SK-N-SH (cell line): Measurements from ENCODE around the gene TTN. TPM values are rescaled to one million over a fixed set of nuclear protein-coding genes. Genes with fewer than 3 reads are reported as not detected.

ENCODE experiments used
- CTCF ChIA-PET: fragments of 300-600, 350-600 bp; formaldehyde crosslinking; extraction: SDS; loops from one replicate; lab custom pipeline; 2021; lab: Yijun Ruan, JAX
- POLR2A ChIA-PET: fragments of 350-600 bp; sonication (Branson Sonifier 250); formaldehyde crosslinking; extraction: SDS; loops from one replicate; lab custom pipeline; 2020; ENCODE audit warnings: antibody characterized with exemption, inconsistent platforms; lab: Yijun Ruan, JAX
- DNase-seq: peaks from one replicate; pipeline ENCODE4 v3.0.0; 2012
- H2AFZ ChIP-seq: fragments of 200-600 bp; sonication (generic); 2 replicates; pipeline ENCODE4 v1.8.1; 2016; ENCODE audit warnings: antibody characterized with exemption, mild to moderate bottlenecking, low read depth
- H3F3A ChIP-seq: fragments of 200-600 bp; sonication (generic); replicated peaks from 2 replicates; pipeline ENCODE3; 2016; ENCODE audit warnings: antibody characterized with exemption, mild to moderate bottlenecking; ENCODE audit not compliant: insufficient read depth
- H3K27ac ChIP-seq, 2 experiments: fragments of 200-500 bp in 1 of 2; fragments of 200-600 bp in 1 of 2; sonication (Bioruptor generic) in 1 of 2; sonication (generic), shearing (Covaris generic) in 1 of 2; 2 replicates each; pipeline versions ENCODE4 v1.5.1 to v1.6.1; 2014 to 2016; ENCODE audit warnings: low read depth in 2 of 2, inconsistent platforms in 1 of 2, low read length in 1 of 2, mild to moderate bottlenecking in 1 of 2, mixed read lengths in 1 of 2
- H3K27me3 ChIP-seq: fragments of 200-600 bp; sonication (generic), shearing (Covaris generic); 2 replicates; pipeline ENCODE4 v1.6.1; 2016; ENCODE audit warnings: mixed run types; ENCODE audit not compliant: insufficient read depth
- H3K36me3 ChIP-seq, 2 experiments: fragments of 200-500 bp in 1 of 2; fragments of 200-600 bp in 1 of 2; sonication (Bioruptor generic) in 1 of 2; sonication (generic) in 1 of 2; replicated peaks in 1 of 2; 2 replicates each; pipeline versions ENCODE3 to v1.5.1; 2014 to 2016; ENCODE audit warnings: low read length in 1 of 2, mild to moderate bottlenecking in 1 of 2; ENCODE audit not compliant: insufficient read depth in 2 of 2, control insufficient read depth in 1 of 2
- H3K4me1 ChIP-seq, 2 experiments: fragments of 200-500 bp in 1 of 2; fragments of 200-600 bp in 1 of 2; sonication (Bioruptor generic) in 1 of 2; sonication (generic), shearing (Covaris generic) in 1 of 2; 2 replicates each; pipeline versions ENCODE4 v1.5.1 to v1.6.1; 2014 to 2016; ENCODE audit warnings: low read depth in 1 of 2, low read length in 1 of 2, mixed run types in 1 of 2; ENCODE audit not compliant: insufficient read depth in 2 of 2, control insufficient read depth in 1 of 2
- H3K4me2 ChIP-seq: fragments of 200-600 bp; sonication (generic), shearing (Covaris generic); 2 replicates; pipeline ENCODE4 v1.6.1; 2017; ENCODE audit warnings: mixed run types
- H3K4me3 ChIP-seq, 2 experiments: fragments of 200-500 bp in 1 of 2; fragments of 200-600 bp in 1 of 2; sonication (Bioruptor generic) in 1 of 2; sonication (generic), shearing (Covaris generic) in 1 of 2; 2 replicates each; pipeline versions ENCODE4 v1.5.1 to v1.8.1; 2014 to 2016; ENCODE audit warnings: low read depth in 2 of 2, inconsistent platforms in 1 of 2, low read length in 1 of 2, mild to moderate bottlenecking in 1 of 2, mixed read lengths in 1 of 2, moderate library complexity in 1 of 2
- H3K79me2 ChIP-seq: fragments of 200-600 bp; sonication (generic); 2 replicates; pipeline ENCODE4 v1.8.1; 2017; ENCODE audit warnings: mild to moderate bottlenecking; ENCODE audit not compliant: insufficient read depth
- H3K9ac ChIP-seq: fragments of 200-600 bp; sonication (generic); 2 replicates; pipeline ENCODE4 v1.6.1; 2017; ENCODE audit warnings: mixed run types
- H3K9me2 ChIP-seq: fragments of 200-600 bp; sonication (generic); 2 replicates; pipeline ENCODE4 v1.6.1; 2017; ENCODE audit warnings: mixed run types
- H3K9me3 ChIP-seq: fragments of 200-600 bp; sonication (generic); 2 replicates; pipeline ENCODE4 v1.6.1; 2017; ENCODE audit warnings: mixed run types, mild to moderate bottlenecking, moderate library complexity
- H4K20me1 ChIP-seq: fragments of 200-600 bp; sonication (generic); 2 replicates; pipeline ENCODE4 v1.6.1; 2017; ENCODE audit warnings: mild to moderate bottlenecking, mixed run types; ENCODE audit not compliant: insufficient read depth
- FOSL2 ChIP-seq: IDR thresholded peaks from 2 replicates; pipeline ENCODE4 v1.4.0; 2012; ENCODE audit warnings: low read depth, mild to moderate bottlenecking, moderate library complexity, borderline replicate concordance
- FOXJ3 ChIP-seq: sonication (generic); formaldehyde crosslinking; IDR thresholded peaks from 2 replicates; pipeline ENCODE4 v1.5.1; 2020; ENCODE audit warnings: mild to moderate bottlenecking, missing genetic modification reagents
- FOXM1 ChIP-seq: IDR thresholded peaks from 2 replicates; pipeline ENCODE4 v1.4.0; 2012; ENCODE audit warnings: low read depth, mild to moderate bottlenecking
- GABPA ChIP-seq: IDR thresholded peaks from 2 replicates; pipeline ENCODE4 v1.4.0; 2012; ENCODE audit warnings: low read depth, mild to moderate bottlenecking
- MEF2A ChIP-seq: IDR thresholded peaks from 2 replicates; pipeline ENCODE4 v1.4.0; 2012; ENCODE audit warnings: low read depth, borderline replicate concordance
- MXI1 ChIP-seq: IDR thresholded peaks from 2 replicates; pipeline ENCODE4 v1.6.1; 2012; ENCODE audit warnings: mild to moderate bottlenecking, low read depth, low read length, improper control_type of control experiment
- NRF1 ChIP-seq: IDR thresholded peaks from 2 replicates; pipeline ENCODE4 v1.6.1; 2012; ENCODE audit warnings: low read depth, mild to moderate bottlenecking, low read length
- POLR2AphosphoS5 ChIP-seq: IDR thresholded peaks from 2 replicates; pipeline ENCODE4 v1.6.1; 2012; ENCODE audit warnings: low read depth, low read length
- RAD21 ChIP-seq: IDR thresholded peaks from 2 replicates; pipeline ENCODE4 v1.6.1; 2012; ENCODE audit warnings: mild to moderate bottlenecking, low read length
- RXRA ChIP-seq: IDR thresholded peaks from 2 replicates; pipeline ENCODE4 v1.4.0; 2012; ENCODE audit warnings: low read depth, mild to moderate bottlenecking, borderline replicate concordance
- SIN3A ChIP-seq: IDR thresholded peaks from 2 replicates; pipeline ENCODE4 v1.6.1; 2012; ENCODE audit warnings: low read depth, mild to moderate bottlenecking, low read length, moderate library complexity, borderline replicate concordance
- SMC3 ChIP-seq: IDR thresholded peaks from 2 replicates; pipeline ENCODE4 v1.6.1; 2012; ENCODE audit warnings: low read depth, low read length, improper control_type of control experiment
- TCF12 ChIP-seq: IDR thresholded peaks from 2 replicates; pipeline ENCODE4 v1.4.0; 2012
- TEAD4 ChIP-seq: IDR thresholded peaks from 2 replicates; pipeline ENCODE4 v1.4.0; 2012; ENCODE audit warnings: mild to moderate bottlenecking, borderline replicate concordance; ENCODE audit not compliant: insufficient read depth
- ZBTB33 ChIP-seq: IDR thresholded peaks from 2 replicates; pipeline ENCODE4 v1.4.0; 2012; ENCODE audit warnings: low read depth, borderline replicate concordance
- WGBS: methylation state at CpG from one replicate; pipeline ENCODE4 v1.1.6; 2017; ENCODE audit warnings: low lambda C conversion rate; 5-methylcytosine and 5-hydroxymethylcytosine counted together
- polyA plus RNA-seq, 3 experiments: library from polyadenylated mRNA; depleted of rRNA; stranded (reverse); fragments of >200 nt; gene quantifications; 2 replicates each; pipeline ENCODE4 v1.2.3, GENCODE V29; 2012
- TF ChIP-seq, protein P1 (sequence below): fragments of 150-350 bp; IDR thresholded peaks from 2 replicates; pipeline ENCODE4 v1.6.1; 2017; ENCODE audit warnings: antibody characterized with exemption, low read length, low read depth, borderline replicate concordance
- TF ChIP-seq, protein P2 (sequence below): IDR thresholded peaks from 2 replicates; pipeline ENCODE4 v1.6.1; 2012; ENCODE audit warnings: mild to moderate bottlenecking, low read depth, low read length, moderate library complexity

TTN gene
- polyA plus RNA-seq, 1 of the 3 experiments (the other 2 are of a cell fraction) = 0.08 TPM

GRCh38 chr2:178530625-178531142 is 276.5 kb downstream of the TTN start:
- TF ChIP-seq TEAD4 = no peak
- TF ChIP-seq MXI1 = no peak
- TF ChIP-seq FOXM1 = no peak
- TF ChIP-seq NRF1 = no peak
- TF ChIP-seq, protein P1, sequence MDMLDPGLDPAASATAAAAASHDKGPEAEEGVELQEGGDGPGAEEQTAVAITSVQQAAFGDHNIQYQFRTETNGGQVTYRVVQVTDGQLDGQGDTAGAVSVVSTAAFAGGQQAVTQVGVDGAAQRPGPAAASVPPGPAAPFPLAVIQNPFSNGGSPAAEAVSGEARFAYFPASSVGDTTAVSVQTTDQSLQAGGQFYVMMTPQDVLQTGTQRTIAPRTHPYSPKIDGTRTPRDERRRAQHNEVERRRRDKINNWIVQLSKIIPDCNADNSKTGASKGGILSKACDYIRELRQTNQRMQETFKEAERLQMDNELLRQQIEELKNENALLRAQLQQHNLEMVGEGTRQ = no peak
- no peak for TF ChIP-seq SMC3
- no peak for TF ChIP-seq FOXJ3 (CRISPR knock-in tag)
- DNase-seq = no peak
- Histone ChIP-seq H3K4me2 (no peak overlapping the region), H3K9me3 (no peaks in the 10 kb centered on the region), H3K79me2 (peaks cover 73% of the 10 kb centered on the region), H3K27me3 (no peaks in the 10 kb centered on the region), H3K27ac (no peak overlapping the region), H3K9me2 (no peaks in the 10 kb centered on the region), H4K20me1 (no peaks in the 10 kb centered on the region), H3K9ac (no peak overlapping the region), H3K36me3 (peaks cover 10 to 40% of the 10 kb centered on the region in 2 experiments), H3F3A (no peaks in the 10 kb centered on the region), H3K4me3 (no peak overlapping the region), H2AFZ (no peak overlapping the region), H3K4me1 (no peaks in the 10 kb centered on the region)
- 92% methylated on average over 8 of the region's 8 CpGs for WGBS
- POLR2A ChIA-PET = no interaction called here
- CTCF ChIA-PET = no interaction called here

- WGBS = 84% methylated on average over 2 of the region's 2 CpGs
- Histone ChIP-seq H4K20me1 (no peaks in the 10 kb centered on the region), H3K4me2 (no peak overlapping the region), H3K9me3 (no peaks in the 10 kb centered on the region), H3K4me1 (no peaks in the 10 kb centered on the region), H3K27me3 (no peaks in the 10 kb centered on the region), H3F3A (no peaks in the 10 kb centered on the region), H3K27ac (no peak overlapping the region), H3K4me3 (no peak overlapping the region), H3K9ac (no peak overlapping the region), H3K36me3 (peaks cover 10 to 38% of the 10 kb centered on the region in 2 experiments), H2AFZ (no peak overlapping the region), H3K9me2 (no peaks in the 10 kb centered on the region), H3K79me2 (peaks cover 79% of the 10 kb centered on the region)
- ChIA-PET POLR2A (no interaction called here), CTCF (no interaction called here)
- TF ChIP-seq, protein P2, sequence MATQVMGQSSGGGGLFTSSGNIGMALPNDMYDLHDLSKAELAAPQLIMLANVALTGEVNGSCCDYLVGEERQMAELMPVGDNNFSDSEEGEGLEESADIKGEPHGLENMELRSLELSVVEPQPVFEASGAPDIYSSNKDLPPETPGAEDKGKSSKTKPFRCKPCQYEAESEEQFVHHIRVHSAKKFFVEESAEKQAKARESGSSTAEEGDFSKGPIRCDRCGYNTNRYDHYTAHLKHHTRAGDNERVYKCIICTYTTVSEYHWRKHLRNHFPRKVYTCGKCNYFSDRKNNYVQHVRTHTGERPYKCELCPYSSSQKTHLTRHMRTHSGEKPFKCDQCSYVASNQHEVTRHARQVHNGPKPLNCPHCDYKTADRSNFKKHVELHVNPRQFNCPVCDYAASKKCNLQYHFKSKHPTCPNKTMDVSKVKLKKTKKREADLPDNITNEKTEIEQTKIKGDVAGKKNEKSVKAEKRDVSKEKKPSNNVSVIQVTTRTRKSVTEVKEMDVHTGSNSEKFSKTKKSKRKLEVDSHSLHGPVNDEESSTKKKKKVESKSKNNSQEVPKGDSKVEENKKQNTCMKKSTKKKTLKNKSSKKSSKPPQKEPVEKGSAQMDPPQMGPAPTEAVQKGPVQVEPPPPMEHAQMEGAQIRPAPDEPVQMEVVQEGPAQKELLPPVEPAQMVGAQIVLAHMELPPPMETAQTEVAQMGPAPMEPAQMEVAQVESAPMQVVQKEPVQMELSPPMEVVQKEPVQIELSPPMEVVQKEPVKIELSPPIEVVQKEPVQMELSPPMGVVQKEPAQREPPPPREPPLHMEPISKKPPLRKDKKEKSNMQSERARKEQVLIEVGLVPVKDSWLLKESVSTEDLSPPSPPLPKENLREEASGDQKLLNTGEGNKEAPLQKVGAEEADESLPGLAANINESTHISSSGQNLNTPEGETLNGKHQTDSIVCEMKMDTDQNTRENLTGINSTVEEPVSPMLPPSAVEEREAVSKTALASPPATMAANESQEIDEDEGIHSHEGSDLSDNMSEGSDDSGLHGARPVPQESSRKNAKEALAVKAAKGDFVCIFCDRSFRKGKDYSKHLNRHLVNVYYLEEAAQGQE = no peak
- TF ChIP-seq GABPA (no peak), SIN3A (no peak), POLR2AphosphoS5 (no peak), FOSL2 (no peak), RAD21 (no peak), ZBTB33 (no peak), MEF2A (no peak), RXRA (no peak), TCF12 (no peak)
- DNase-seq = no peak
These were observed 277.1 kb downstream of the TTN start for GRCh38 chr2:178530131-178530530.
